ENCODE measurements around the gene SH3GL2.

SH3GL2 gene

GRCh38 chr9:17824191-17824590, 245.3 kb downstream of the SH3GL2 start:
- no peak for DNase-seq

DNA sequence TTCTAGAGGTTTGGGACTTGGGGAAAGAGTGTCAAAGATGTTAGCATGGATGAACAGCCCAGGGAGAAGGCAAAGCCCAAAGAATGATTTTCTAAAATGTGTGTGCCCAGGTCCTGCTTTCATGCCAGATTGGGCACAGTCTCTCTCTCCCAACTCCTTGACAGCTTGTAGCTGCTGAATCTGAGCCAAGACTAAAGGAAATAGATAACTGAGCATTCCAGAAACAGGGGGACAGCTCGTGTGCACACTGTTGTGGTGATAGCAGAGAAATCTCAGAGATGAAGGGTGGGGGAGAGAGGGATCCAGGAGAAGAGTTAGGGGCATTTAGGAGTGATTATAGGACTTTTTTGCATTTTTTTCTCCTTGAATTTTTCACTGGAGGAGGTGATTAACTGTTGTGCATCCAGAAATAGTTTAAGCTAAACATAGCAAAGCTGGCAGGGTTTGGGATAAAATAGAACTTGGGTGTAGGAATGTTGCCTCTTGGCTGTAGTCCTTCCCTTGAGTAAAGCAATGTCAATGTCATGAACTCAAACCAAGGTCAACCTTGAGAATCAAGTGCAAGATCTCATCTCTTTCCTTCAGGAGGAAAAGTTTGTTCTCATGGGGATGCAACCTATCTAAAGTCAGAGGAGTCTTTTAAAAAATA, 245.9 kb downstream of the SH3GL2 start:
- DNase-seq: no peak

GRCh38 chr9:17825265-17825659, 246.4 kb downstream of the SH3GL2 start:
- DNase-seq: no peak

GRCh38 chr9:17829064-17829463, 250.2 kb downstream of the SH3GL2 start:
- DNase-seq: no peak

- DNase-seq: no peak
These were observed 251.0 kb downstream of the SH3GL2 start for GRCh38 chr9:17829812-17830385.

DNA sequence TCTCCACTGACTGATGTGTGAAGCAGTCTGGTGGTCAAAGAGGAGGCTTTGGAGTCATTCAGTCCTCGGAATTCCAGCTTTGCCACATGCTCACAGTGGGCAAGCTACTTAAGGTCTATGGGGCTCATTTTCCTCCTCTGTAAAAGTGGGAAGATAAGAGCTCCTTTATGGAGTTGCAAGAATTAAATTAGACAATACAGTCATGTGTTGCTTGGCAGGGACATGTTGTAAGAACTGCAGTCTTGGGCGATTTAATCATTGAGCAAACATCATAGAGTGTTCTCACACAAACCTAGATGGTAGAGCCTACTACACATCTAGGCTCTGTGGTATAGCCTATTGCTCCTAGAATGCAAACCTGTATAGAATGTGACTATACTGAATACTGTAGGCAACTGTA, 253.9 kb downstream of the SH3GL2 start:
- DNase-seq: no peak

DNA sequence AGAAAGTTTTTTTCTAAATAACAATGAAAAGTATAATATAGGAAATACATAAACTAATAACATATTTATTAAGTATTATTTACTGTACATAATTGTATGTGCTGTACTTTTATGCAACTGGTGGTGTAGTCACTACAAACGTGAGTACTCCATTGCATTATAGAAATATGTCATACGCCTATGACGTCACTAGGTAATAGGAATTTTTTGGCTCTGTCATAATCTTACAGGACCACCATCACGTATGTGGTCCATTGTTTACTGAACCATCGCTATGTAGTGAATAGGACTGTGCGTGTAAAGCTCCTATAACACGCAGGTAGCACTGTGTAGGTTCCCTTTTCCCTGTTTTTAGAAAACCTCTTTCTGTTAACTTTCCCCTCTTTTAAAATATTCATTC, 255.0 kb downstream of the SH3GL2 start:
- no peak for DNase-seq

DNA sequence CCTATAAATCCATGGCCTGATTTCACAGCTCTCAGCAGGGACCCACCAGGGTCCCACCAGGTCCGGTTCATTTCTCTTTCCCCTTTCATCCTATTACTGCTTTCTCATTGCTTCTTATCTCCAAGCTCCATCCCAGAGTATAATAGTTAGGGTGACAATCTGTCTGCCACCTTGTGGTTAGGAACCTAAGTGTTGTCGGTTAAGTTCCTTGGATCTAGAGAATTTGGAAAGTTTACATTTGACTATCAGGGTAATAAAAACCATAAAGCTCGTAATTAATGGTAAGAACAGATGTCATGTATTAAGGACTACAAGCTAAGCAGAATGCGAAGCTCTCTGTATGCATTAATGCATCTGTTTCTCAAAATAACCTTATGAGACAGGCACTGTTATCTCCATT, 259.1 kb downstream of the SH3GL2 start:
- no peak for DNase-seq

DNA sequence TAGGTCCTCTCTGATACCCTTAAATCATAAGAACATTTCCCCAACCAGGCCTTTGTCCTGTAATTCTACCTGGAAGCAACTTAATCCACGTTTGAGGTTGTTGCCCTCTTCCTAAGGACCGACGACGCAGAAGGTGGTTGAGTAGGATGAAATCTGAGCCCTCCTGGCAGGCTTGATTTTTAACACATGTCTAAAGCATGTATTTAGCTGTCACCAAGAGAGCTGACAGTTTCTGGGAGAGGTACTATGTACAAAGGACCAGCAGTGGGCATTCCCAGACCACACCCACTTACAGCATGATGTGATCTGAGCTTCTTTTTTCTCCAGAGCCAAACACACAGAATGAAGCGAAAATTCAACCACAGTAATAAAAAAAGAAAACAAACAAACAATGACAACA, 260.9 kb downstream of the SH3GL2 start:
- DNase-seq: no peak

- DNase-seq: no peak
These were observed 264.4 kb downstream of the SH3GL2 start for GRCh38 chr9:17843236-17843635.

Measured in SHP77 treated with DMSO at 0.1 percent for 48 hours (cell line).